Measurements from ENCODE around the gene FAM186B.

The FAM186B gene

GRCh38 chr12:49609875-49610154 is 4.4 kb upstream of the FAM186B start:
- DNase-seq (ENCODE audit: low read depth): no peak

DNA sequence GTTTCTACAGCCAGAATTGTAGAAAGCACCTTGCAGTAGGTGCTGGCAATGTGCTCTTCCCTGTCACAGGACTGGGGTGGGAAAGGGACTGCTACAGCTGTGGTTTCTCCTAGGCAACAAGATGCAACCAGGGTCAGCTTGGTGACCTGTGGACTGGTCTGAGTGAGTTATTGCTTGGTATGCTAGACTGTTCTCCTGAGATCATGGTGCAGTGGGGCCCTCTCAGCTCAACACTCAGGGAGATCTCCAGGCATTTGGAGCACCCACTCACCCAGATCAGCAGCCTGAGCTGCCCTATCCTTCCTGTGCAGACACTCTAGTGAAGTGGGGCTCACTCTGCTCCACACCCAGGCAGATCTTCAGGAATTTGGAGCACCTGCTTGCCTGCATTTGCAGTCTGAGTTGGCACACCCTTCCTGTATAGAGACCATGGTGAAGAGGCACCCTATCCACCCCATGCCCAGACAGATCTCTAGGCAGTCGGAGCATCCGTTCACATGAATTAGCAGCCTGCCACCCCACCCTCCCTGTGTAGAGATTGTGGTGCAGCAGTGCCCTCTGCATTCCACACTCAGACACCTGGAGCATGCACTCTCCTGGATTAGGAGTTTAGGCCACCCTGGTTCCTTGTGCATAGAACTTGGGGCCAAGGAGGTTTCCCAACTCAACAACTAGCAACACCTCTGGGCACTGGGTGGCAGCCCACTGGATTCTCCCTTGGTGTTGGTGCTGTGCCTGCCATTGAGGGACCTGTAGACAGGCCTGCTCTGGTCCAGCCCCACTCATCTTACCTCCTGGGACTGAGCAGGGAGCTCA is 3.8 kb upstream of the FAM186B start:
- no peak for DNase-seq (ENCODE audit: low read depth)

DNA sequence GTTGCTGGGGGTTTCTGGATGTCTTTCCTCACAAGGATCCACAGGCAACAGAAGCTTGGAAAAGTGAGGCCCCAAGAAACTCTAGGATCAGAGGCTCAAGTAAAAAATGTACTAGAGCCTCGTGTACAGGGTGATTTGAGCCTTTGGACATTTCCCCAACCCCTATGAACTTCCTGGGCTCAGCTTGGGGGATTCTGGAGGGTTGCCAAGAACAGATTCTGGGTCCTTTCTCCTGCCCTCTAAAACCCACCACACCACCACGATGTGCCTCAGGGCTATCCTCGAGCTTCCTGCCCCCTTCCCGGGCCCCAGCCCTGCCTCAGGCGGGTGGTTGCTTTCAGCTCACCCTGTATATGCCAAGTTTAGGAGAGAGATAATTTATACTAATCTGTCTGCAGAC is 583 bp downstream of the FAM186B start:
- DNase-seq (ENCODE audit: low read depth): no peak

- no peak for DNase-seq (ENCODE audit: low read depth)
Measured at GRCh38 chr12:49603721-49604120, 1.7 kb downstream of the FAM186B start.

- no peak for DNase-seq (ENCODE audit: low read depth)
Measured at GRCh38 chr12:49599961-49600360, 5.5 kb downstream of the FAM186B start.

DNA sequence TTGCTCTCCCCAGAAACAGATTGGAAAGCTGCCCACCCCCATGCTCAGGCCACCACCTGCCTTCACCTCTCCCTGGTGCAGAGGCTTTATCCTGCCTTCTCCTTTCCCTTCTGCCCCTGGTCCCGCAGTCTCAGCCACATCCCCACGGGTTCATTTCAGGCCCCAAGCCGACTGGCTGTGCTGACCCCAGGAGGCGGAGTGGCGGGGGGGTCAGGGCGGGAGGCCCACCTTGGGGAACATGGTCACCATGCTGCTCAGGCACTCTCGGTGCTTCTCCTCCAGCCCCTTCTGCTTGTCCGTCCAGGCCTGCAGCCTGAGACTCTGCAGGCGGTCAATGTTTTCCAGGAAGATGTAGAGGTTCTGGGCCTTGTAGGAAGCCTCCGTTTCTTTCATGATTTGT is 6.9 kb downstream of the FAM186B start:
- DNase-seq (ENCODE audit: low read depth): no peak

- DNase-seq (ENCODE audit: low read depth): no peak
Measured at GRCh38 chr12:49588721-49589516, 16.5 kb downstream of the FAM186B start.

DNA sequence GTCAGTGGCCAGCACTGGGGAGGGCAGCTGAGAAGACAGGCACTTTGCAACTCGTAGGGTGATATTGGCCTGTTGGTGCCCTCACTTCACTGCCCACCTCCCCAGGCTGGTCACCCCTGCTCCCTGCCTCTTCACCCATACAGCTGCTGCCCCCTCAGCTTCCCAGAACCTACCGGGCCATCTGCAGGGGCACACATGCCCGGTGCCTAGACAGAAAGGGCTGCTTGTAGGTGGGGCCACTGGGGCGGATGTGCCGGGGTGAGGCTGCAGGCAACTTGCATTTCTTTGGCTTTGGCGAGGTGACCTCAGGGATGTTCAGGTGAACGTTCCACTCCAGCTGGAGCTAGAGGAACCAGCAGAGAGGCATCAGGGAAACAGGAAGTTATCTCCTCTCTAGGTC is 17.2 kb downstream of the FAM186B start:
- DNase-seq (ENCODE audit: low read depth): no peak

GRCh38 chr12:49587174-49587908 is 18.1 kb downstream of the FAM186B start:
- DNase-seq (ENCODE audit: low read depth): no peak

DNA sequence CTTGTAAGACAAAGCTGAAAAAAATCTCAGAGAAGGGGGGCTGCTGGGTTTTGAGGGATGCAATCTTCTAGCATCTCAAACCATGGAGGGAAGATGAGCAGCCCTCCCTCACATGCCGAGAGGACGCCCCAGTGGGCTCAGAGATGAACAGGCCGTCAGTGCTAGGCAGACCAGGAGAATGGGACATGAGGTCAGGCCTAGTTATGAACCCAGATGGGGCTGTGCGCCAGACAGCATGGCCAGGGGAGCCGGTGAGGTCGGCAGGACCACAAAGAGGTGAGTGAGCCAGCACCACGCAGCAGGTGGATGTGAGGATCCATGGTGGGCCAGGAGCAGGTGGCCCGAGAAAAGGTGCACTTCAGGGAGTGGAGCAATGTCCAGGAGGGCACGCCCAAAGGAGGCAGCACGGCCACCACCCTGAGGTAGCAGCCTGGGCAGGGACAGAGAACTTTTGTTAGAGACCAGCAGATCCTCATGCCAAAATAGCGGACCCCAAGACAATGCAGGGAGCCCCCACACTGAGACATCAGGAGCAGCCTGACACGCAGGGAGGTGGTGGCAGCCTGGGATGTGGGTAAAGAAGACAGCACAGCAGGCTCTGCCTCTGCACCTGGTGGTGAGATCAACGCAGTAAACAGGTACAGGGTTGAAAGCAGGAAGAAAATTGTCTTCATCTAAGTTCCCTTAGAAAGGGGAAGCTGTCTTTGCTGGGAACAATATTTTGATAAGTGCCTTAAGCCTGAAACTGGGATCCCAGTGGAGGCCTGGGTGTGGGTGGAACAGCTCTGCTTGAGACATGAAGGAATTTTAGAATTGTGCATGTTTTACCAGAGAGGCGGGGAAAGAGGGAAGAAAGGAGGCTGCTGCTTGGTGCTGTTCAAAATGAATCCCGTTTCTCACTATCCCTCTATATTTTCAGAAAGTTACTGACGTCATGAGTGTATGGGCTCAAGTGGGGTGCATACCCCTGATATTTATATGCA is 19.7 kb downstream of the FAM186B start:
- no peak for DNase-seq (ENCODE audit: low read depth)

GRCh38 chr12:49584591-49584990 is 20.8 kb downstream of the FAM186B start:
- no peak for DNase-seq (ENCODE audit: low read depth)

- no peak for DNase-seq (ENCODE audit: low read depth)
Measured at GRCh38 chr12:49583366-49584094, 21.9 kb downstream of the FAM186B start.

DNA sequence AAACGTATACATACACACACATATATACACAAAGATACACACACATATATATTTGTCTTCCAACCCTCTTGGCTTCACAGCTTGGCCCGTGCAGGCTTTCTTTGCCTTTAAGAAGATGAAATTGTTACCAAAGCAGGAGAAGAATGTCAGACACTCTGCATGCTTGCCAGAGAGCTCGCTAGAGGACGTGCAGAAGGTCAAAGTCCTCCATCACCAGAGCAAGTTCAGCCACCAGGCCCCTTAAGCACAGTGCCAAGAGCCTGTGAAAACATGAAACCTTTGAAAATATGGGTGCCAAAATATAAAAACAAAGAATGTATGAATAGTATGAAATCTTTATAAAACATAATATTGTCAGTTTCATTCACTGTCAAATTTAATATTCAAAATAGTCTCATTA is 22.6 kb downstream of the FAM186B start:
- DNase-seq (ENCODE audit: low read depth): no peak

GRCh38 chr12:49582201-49582600 is 23.2 kb downstream of the FAM186B start:
- DNase-seq (ENCODE audit: low read depth): no peak

DNA sequence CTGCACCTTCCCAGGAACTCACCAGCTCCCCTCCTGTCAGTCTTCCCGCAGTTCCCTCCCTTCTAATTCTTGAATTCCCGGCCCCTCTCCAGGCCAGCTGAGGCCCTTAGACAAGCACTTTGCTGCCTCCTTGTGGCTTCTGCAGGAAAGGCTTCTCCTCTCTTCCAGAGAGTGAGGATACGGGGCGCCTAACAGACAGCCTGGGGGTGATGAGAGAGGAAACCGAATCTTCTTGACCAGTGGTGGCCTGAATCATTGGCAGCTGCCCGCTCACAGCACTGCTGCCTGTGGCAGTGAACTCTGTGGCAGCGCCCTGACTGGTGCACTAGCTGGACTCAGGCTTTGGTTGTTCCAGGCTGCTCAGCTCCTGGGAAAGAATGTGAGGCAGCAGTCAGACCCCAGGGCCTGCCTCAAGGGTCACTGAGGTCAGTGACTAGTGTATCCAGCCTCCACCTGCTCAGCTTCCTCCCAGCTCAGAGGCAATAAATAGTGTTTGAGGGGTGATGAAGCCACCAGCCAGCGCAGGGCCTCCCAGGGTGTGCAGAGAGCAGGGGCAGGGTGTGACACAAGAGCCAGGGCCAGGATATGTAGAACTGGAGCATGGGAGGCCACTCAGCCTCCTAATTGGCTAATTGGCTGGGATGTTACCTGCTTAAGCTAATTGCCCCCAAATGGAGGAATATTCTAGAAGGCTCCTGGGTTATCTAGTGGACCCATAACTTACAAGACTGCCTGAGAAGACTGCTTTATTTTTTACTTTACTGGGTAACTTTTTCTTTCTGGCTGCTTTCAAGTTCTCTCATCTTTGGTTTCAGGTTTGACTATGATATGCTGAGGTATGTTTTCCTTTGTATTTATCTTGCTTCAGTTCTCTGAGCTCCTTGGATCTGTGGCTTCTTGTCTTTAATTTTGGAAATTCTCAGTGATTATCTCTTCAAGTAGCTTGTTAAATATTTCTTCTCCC is 24.6 kb downstream of the FAM186B start:
- peak; percentile 12 for DNase-seq (ENCODE audit: low read depth)

DNA sequence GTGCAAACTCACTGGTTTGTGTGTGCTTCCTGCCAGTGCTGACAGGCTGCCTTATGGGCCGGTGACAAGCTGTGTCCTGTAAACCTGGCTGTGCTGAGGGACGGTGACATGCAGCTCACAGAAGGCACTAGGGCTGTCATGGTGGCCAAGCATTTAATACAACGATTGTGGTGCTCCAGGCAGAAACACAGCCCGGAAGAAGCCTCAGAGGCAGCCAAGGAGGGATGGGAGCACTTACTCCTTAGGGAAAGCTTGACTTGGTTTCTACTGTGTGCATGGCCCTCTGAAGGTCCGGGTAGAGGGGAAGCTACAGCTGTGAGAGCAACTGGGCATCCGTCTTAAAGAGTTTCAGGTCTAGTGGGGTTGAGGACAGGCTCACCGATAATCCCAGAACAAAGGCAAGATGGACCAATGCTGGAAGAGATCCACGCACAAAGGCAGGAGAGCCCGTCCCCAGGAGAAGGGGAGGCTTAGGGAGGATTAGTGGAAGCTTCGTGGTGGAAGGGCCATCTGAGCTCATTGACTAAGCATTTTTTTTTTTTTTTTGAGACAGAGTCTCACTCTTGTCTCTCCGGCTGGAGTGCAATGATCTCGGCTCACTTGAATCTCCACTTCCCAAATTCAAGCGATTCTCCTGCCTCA is 26.8 kb downstream of the FAM186B start:
- no peak for DNase-seq (ENCODE audit: low read depth)

DNA sequence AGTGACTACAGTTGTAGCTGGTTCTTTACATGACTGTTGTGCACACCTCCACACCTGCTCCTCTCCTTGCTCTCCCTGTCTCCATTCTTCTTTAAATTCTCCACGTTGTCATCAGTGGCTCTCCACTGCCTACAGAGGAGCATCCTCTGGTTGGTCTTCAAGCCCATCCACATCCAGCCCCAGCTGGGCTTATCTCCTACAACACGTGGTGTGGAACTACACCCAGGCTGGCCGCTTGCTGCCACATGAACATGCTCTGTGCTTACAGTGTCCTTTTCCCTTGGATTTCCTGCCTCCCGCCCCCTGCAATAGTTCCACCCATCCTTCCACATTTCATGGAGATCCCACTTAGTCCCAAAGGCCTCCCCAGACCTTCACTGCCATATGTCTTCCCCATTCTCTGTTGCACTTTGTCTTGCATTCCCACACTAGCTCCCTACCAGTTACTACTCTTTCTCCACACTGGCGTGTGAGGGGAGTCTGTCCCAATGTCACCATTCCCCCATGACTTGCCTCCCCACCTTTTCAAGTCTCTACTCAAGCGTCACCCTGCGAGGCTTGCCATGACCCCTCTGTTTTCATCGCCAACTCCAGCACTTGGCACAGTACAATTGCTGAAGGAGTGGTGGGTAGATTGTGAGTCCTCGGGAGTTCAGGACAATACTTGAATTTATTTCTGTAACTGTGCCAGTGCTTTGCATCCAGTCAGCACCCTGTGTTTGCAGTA is 27.7 kb downstream of the FAM186B start:
- no peak for DNase-seq (ENCODE audit: low read depth)

- no peak for DNase-seq (ENCODE audit: low read depth)
Measured at GRCh38 chr12:49568442-49569162, 36.8 kb downstream of the FAM186B start.
